Spleen (tissue), 7 donors: Measurements from ENCODE around the gene TEKT5.

Source experiments
- POLR2A ChIP-seq, 3 donors: fragments of 450-650 bp; IDR thresholded peaks; one replicate each; pipeline ENCODE4 v1.5.1; 2017; ENCODE audit warnings: antibody characterized with exemption in 3 of 3, mild to moderate bottlenecking in 1 of 3
- TF ChIP-seq, protein P1 (sequence below), 11 experiments: fragments of 200-600 bp in 7 of 11; fragments of 450-650 bp in 4 of 11; sonication (generic) in 4 of 11; IDR thresholded peaks in 8 of 11; conservative IDR thresholded peaks in 3 of 11; 1 replicate in 7 of 11; 2 replicates in 4 of 11; pipeline versions ENCODE4 v1.4.0 to v1.8.0; 2016 to 2021; ENCODE audit warnings: antibody characterized with exemption in 11 of 11, inconsistent platforms in 4 of 11, mild to moderate bottlenecking in 1 of 11
- donor health status: DM: no; HTN: no; CAD: no; lungs with moderate emphysema.
- donor health status: DM: no; HTN: no; CAD: no.
- donor health status: DM: no; HTN: no; CAD: no.

DNA sequence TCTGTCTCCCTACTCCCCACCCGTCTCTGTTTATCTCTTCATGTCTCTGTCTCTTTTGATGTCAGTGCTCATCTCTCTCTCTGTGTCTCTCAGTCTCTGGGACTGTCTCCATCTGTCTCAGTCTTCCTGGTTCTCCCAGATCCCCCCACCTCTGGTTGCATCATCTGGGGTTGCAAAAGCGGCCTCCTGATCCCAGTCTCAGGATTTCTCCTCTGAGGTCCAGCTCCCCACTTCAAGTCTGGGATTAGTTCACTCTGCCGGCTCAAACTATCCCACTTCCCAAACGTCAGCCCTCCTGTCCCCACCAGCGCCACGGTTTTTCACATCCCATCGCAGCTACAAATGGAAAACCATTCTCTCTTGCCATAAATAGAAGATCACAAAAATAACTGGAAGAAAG is 9.0 kb downstream of the TEKT5 start:
- no peak for TF ChIP-seq POLR2A (IDR thresholded peaks at IDR 0.05)
- TF ChIP-seq, protein P1, sequence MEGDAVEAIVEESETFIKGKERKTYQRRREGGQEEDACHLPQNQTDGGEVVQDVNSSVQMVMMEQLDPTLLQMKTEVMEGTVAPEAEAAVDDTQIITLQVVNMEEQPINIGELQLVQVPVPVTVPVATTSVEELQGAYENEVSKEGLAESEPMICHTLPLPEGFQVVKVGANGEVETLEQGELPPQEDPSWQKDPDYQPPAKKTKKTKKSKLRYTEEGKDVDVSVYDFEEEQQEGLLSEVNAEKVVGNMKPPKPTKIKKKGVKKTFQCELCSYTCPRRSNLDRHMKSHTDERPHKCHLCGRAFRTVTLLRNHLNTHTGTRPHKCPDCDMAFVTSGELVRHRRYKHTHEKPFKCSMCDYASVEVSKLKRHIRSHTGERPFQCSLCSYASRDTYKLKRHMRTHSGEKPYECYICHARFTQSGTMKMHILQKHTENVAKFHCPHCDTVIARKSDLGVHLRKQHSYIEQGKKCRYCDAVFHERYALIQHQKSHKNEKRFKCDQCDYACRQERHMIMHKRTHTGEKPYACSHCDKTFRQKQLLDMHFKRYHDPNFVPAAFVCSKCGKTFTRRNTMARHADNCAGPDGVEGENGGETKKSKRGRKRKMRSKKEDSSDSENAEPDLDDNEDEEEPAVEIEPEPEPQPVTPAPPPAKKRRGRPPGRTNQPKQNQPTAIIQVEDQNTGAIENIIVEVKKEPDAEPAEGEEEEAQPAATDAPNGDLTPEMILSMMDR (IDR thresholded peaks at IDR 0.05 in 8 of 11, conservative IDR thresholded peaks at IDR 0.05 in 3 of 11) = no peak
